Measurements from ENCODE around the gene QARS1. TPM values are rescaled to one million over a fixed set of nuclear protein-coding genes. Genes with fewer than 3 reads are reported as not detected.

The QARS1 gene
- polyA plus RNA-seq, 3 donors, result 142 to 326 (median 142) TPM

- H3K4me1 Mint-ChIP-seq, result peaks cover 11% of the 10 kb centered on the region
- Histone ChIP-seq H2AFZ (ENCODE audit: insufficient read depth, low read depth, low read length, poor library complexity, severe bottlenecking) (no peak overlapping the region), H3K9me3 (replicated peaks in 1 of 2; ENCODE audit: control insufficient read depth in 1 of 2, insufficient read depth in 1 of 2, low read length in 2 of 2) (no peaks in the 10 kb centered on the region), H4K20me1 (ENCODE audit: insufficient read depth, low read length) (no peaks in the 10 kb centered on the region), H3K27ac (ENCODE audit: low read depth in 1 of 2, low read length in 2 of 2) (no peak overlapping the region), H3K4me2 (replicated peaks; ENCODE audit: extremely low read depth, low read length, poor library complexity, severe bottlenecking) (no peak overlapping the region), H3K4me3 (replicated peaks in 1 of 3; ENCODE audit: low read depth in 2 of 3, low read length in 3 of 3) (no peak overlapping the region), H3K79me2 (ENCODE audit: insufficient read depth, low read length) (peaks cover 19% of the 10 kb centered on the region), H3K36me3 (replicated peaks in 1 of 2; ENCODE audit: control insufficient read depth in 1 of 2, insufficient read depth in 2 of 2, low read length in 2 of 2) (peaks cover 4 to 7% of the 10 kb centered on the region in 2 donors), H3K27me3 (ENCODE audit: control insufficient read depth in 2 of 2, insufficient read depth in 2 of 2, low read length in 2 of 2) (no peaks in the 10 kb centered on the region), H3K9ac (ENCODE audit: insufficient read depth, low read length, poor library complexity, severe bottlenecking) (no peak overlapping the region), H3K4me1 (ENCODE audit: control insufficient read depth in 1 of 2, insufficient read depth in 2 of 2, low read length in 2 of 2) (peaks cover 16 to 23% of the 10 kb centered on the region in 2 donors)
- no peak for TF ChIP-seq CTCF (IDR thresholded peaks at IDR 0.05)
- WGBS (ENCODE audit: insufficient coverage), result 97% methylated on average over 16 of the region's 17 CpGs
- intact Hi-C loops (cut with micrococcal nuclease), result no loop called here
- H3K27ac Mint-ChIP-seq, result peak overlapping the region in 1 of 7 donors; percentile 40
- H3K36me3 Mint-ChIP-seq, result peaks cover 4% of the 10 kb centered on the region in 2 donors
- peaks cover 0 to 2% (median 0%) of the 10 kb centered on the region in 7 donors for H3K9me3 Mint-ChIP-seq
- no peak overlapping the region for H3K4me3 Mint-ChIP-seq
- no peak for DNase-seq
- no peaks in the 10 kb centered on the region for H3K27me3 Mint-ChIP-seq (ENCODE audit: low read depth in 3 of 3)
These were observed 19.1 kb upstream of the QARS1 start for GRCh38 chr3:49123687-49124086.

- H3K4me3 Mint-ChIP-seq, result no peak overlapping the region
- no peak for DNase-seq
- no peak overlapping the region for H3K4me3 ChIP-seq (replicated peaks in 1 of 3; ENCODE audit: low read depth in 2 of 3, low read length in 3 of 3)
- no peak overlapping the region for H3K9ac ChIP-seq (ENCODE audit: insufficient read depth, low read length, poor library complexity, severe bottlenecking)
- H3K79me2 ChIP-seq (ENCODE audit: insufficient read depth, low read length), result peaks cover 22% of the 10 kb centered on the region
- H3K27ac Mint-ChIP-seq, result no peak overlapping the region
- no peaks in the 10 kb centered on the region for H3K9me3 ChIP-seq (replicated peaks in 1 of 2; ENCODE audit: control insufficient read depth in 1 of 2, insufficient read depth in 1 of 2, low read length in 2 of 2)
- H3K27ac ChIP-seq (ENCODE audit: low read depth in 1 of 2, low read length in 2 of 2), result no peak overlapping the region
- H3K4me2 ChIP-seq (replicated peaks; ENCODE audit: extremely low read depth, low read length, poor library complexity, severe bottlenecking), result no peak overlapping the region
- H3K4me1 ChIP-seq (ENCODE audit: control insufficient read depth in 1 of 2, insufficient read depth in 2 of 2, low read length in 2 of 2), result peaks cover 16 to 23% of the 10 kb centered on the region in 2 donors
- no peak overlapping the region for H2AFZ ChIP-seq (ENCODE audit: insufficient read depth, low read depth, low read length, poor library complexity, severe bottlenecking)
- H3K27me3 ChIP-seq (ENCODE audit: control insufficient read depth in 2 of 2, insufficient read depth in 2 of 2, low read length in 2 of 2), result no peaks in the 10 kb centered on the region
- no peak for TF ChIP-seq CTCF (IDR thresholded peaks at IDR 0.05)
- H3K4me1 Mint-ChIP-seq, result peaks cover 11% of the 10 kb centered on the region
- H3K36me3 Mint-ChIP-seq, result peaks cover 7 to 11% of the 10 kb centered on the region in 2 donors
- no peaks in the 10 kb centered on the region for H4K20me1 ChIP-seq (ENCODE audit: insufficient read depth, low read length)
- no peaks in the 10 kb centered on the region for H3K27me3 Mint-ChIP-seq (ENCODE audit: low read depth in 3 of 3)
- intact Hi-C loops (cut with micrococcal nuclease), result no loop called here
- peaks cover 0 to 2% (median 0%) of the 10 kb centered on the region in 7 donors for H3K9me3 Mint-ChIP-seq
- H3K36me3 ChIP-seq (replicated peaks in 1 of 2; ENCODE audit: control insufficient read depth in 1 of 2, insufficient read depth in 2 of 2, low read length in 2 of 2), result peaks cover 11 to 14% of the 10 kb centered on the region in 2 donors
- WGBS (ENCODE audit: insufficient coverage), result 98% methylated on average over 17 of the region's 17 CpGs
These were observed 18.5 kb upstream of the QARS1 start for GRCh38 chr3:49122886-49123545.

Data from CD14-positive monocyte (primary cell).